K562 (cell line): ENCODE data around the gene NPM1. TPM values are rescaled to one million over a fixed set of nuclear protein-coding genes. Genes with fewer than 3 reads are reported as not detected.

ENCODE experiments used
- ATAC-seq: fragments of 200-7000 bp; cut with Tn5 transposase; 3 replicates; pipeline ENCODE4 v1.9.1; 2020; ENCODE audit warnings: moderate library complexity
- BruUV-seq: library from RNA; stranded (reverse); fragments of 400-500 nt; replicated peaks from 2 replicates; lab custom pipeline; 2021; lab: Mats Ljungman, UMichigan
- CTCF ChIA-PET: fragments of 300-600 bp; formaldehyde crosslinking; extraction: SDS; loops from one replicate; lab custom pipeline; 2021; ENCODE audit warnings: low intra/inter-chr PET ratio; lab: Yijun Ruan, JAX
- POLR2A ChIA-PET: fragments of 300-600, 350-650 bp; sonication (Branson Sonifier 250); formaldehyde crosslinking; extraction: SDS; loops from one replicate; lab custom pipeline; 2021; ENCODE audit warnings: antibody characterized with exemption, inconsistent platforms; lab: Yijun Ruan, JAX
- DNase-seq, 4 experiments: peaks; one replicate each; pipeline versions ENCODE4 v3.0.0 to v3.0.0-alpha.2; 2011 to 2018; ENCODE audit warnings: low spot score in 3 of 4, mixed read lengths in 3 of 4; ENCODE audit errors: extremely low read depth in 1 of 4
- FAIRE-seq: peaks from 2 replicates; lab custom pipeline; 2011; peaks lifted over from hg19 to GRCh38; lab: Jason Lieb, UNC
- H2AFZ ChIP-seq: 2 replicates; pipeline ENCODE4 v1.6.0; 2011; ENCODE audit warnings: low read depth, low read length, control low read depth, inconsistent platforms
- H3K27ac ChIP-seq: fragments of 200-600 bp; 3 replicates; pipeline ENCODE4 v1.8.0; 2011; ENCODE audit warnings: low read depth, mild to moderate bottlenecking, control low read depth, inconsistent platforms, low read length, moderate library complexity, mixed read lengths; ENCODE audit errors: extremely low read depth
- H3K27me3 ChIP-seq, 2 experiments: fragments of 300-600 bp in 1 of 2; 2 replicates in 1 of 2; 3 replicates in 1 of 2; pipeline versions ENCODE4 v1.6.0 to v1.8.0; 2011; ENCODE audit warnings: inconsistent platforms in 2 of 2, low read length in 2 of 2, mild to moderate bottlenecking in 1 of 2, mixed read lengths in 1 of 2, moderate library complexity in 1 of 2; ENCODE audit not compliant: control insufficient read depth in 2 of 2, insufficient read depth in 2 of 2
- H3K36me3 ChIP-seq: fragments of 300-600 bp; 3 replicates; pipeline ENCODE4 v1.8.0; 2011; ENCODE audit warnings: mild to moderate bottlenecking, low read length, inconsistent platforms; ENCODE audit not compliant: control insufficient read depth, insufficient read depth
- H3K4me1 ChIP-seq, 2 experiments: fragments of 200-600 bp in 1 of 2; replicated peaks in 1 of 2; 2 replicates in 1 of 2; 3 replicates in 1 of 2; pipeline versions ENCODE4 v1.5.1 to v1.8.0; 2011; ENCODE audit warnings: inconsistent platforms in 2 of 2, low read length in 2 of 2, mild to moderate bottlenecking in 1 of 2, mixed read lengths in 1 of 2, moderate library complexity in 1 of 2; ENCODE audit not compliant: control insufficient read depth in 2 of 2, insufficient read depth in 2 of 2
- H3K4me2 ChIP-seq: 2 replicates; pipeline ENCODE4 v1.6.1; 2011; ENCODE audit warnings: low read length, control low read depth, inconsistent platforms, mixed read lengths; ENCODE audit not compliant: insufficient read depth
- H3K4me3 ChIP-seq: fragments of 200-600 bp; sonication (generic), shearing (Covaris generic); 2 replicates; pipeline ENCODE4 v1.5.1; 2016; ENCODE audit warnings: control low read depth, inconsistent platforms
- H3K79me2 ChIP-seq: fragments of 200-600 bp; 3 replicates; pipeline ENCODE4 v1.8.0; 2011; ENCODE audit warnings: low read length, inconsistent platforms; ENCODE audit not compliant: control insufficient read depth, insufficient read depth
- H3K9ac ChIP-seq, 2 experiments: 2 replicates each; pipeline versions ENCODE4 v1.6.0 to v1.6.1; 2011; ENCODE audit warnings: low read depth in 2 of 2, low read length in 2 of 2, control low read depth in 1 of 2, inconsistent platforms in 1 of 2, mild to moderate bottlenecking in 1 of 2, mixed read lengths in 1 of 2; ENCODE audit not compliant: insufficient read depth in 1 of 2
- H3K9me1 ChIP-seq: one replicate; pipeline ENCODE4 v1.6.0; 2011; ENCODE audit warnings: inconsistent platforms, mild to moderate bottlenecking, low read length, moderate library complexity; ENCODE audit not compliant: control insufficient read depth, insufficient read depth
- H3K9me3 ChIP-seq: replicated peaks from 2 replicates; pipeline ENCODE4 v1.5.1; 2011; ENCODE audit warnings: low read depth, low read length, inconsistent platforms; ENCODE audit not compliant: control insufficient read depth, insufficient read depth
- H4K20me1 ChIP-seq: replicated peaks from 2 replicates; pipeline ENCODE4 v1.6.1; 2011; ENCODE audit warnings: low read length, inconsistent platforms, mixed read lengths; ENCODE audit not compliant: control insufficient read depth, insufficient read depth
- BMI1 ChIP-seq: fragments of 150-350 bp; IDR thresholded peaks from 2 replicates; pipeline ENCODE4 v1.6.1; 2014; ENCODE audit warnings: low read length
- CREBBP ChIP-seq: IDR thresholded peaks from one replicate; pipeline ENCODE4 v1.6.1; 2012; ENCODE audit warnings: low read depth, mild to moderate bottlenecking, control low read depth, inconsistent platforms, low read length
- CXXC5 ChIP-seq: fragments of 250-450 bp; sonication (Bioruptor Pico); IDR thresholded peaks from 2 replicates; pipeline ENCODE4 v1.8.0; 2022; ENCODE audit warnings: inconsistent platforms, mild to moderate bottlenecking, moderate library complexity
- E4F1 ChIP-seq: fragments of 250-450 bp; sonication (Bioruptor Pico); IDR thresholded peaks from 2 replicates; pipeline ENCODE4 v1.5.0; 2021; ENCODE audit warnings: mild to moderate bottlenecking, borderline replicate concordance
- FIP1L1 ChIP-seq: fragments of 200-400 bp; formaldehyde crosslinking; IDR thresholded peaks from 2 replicates; pipeline ENCODE4 v1.6.1; 2018; ENCODE audit warnings: mild to moderate bottlenecking, low read depth, low read length; ENCODE audit not compliant: poor library complexity, severe bottlenecking
- GATAD2A ChIP-seq: fragments of 450-650 bp; IDR thresholded peaks from 2 replicates; pipeline ENCODE4 v1.6.1; 2017
- HBP1 ChIP-seq: fragments of 450-650 bp; formaldehyde crosslinking; IDR thresholded peaks from 2 replicates; pipeline ENCODE4 v1.4.0; 2022; ENCODE audit warnings: missing genetic modification characterization
- NBN ChIP-seq: fragments of 450-650 bp; IDR thresholded peaks from 2 replicates; pipeline ENCODE4 v1.6.1; 2016; ENCODE audit warnings: low read depth, mild to moderate bottlenecking
- NCOA2 ChIP-seq, 2 experiments: fragments of 450-650 bp; IDR thresholded peaks; 2 replicates each; pipeline ENCODE4 v1.6.1; 2018; ENCODE audit warnings: mild to moderate bottlenecking in 2 of 2, moderate library complexity in 1 of 2; ENCODE audit not compliant: partially characterized antibody in 2 of 2
- RNF2 ChIP-seq: sonication (generic); IDR thresholded peaks from 2 replicates; pipeline ENCODE4 v1.6.1; 2016
- RUNX1 ChIP-seq: sonication (generic); IDR thresholded peaks from 2 replicates; pipeline ENCODE4 v1.6.1; 2016; ENCODE audit warnings: antibody characterized with exemption, low read depth
- SMARCA5 ChIP-seq: fragments of 450-650 bp; IDR thresholded peaks from 2 replicates; pipeline ENCODE4 v1.6.1; 2016
- ZBTB34 ChIP-seq: fragments of 250-450 bp; sonication (Bioruptor Pico); IDR thresholded peaks from 2 replicates; pipeline ENCODE4 v1.8.0; 2021; ENCODE audit warnings: mild to moderate bottlenecking, moderate library complexity
- ZNF140 ChIP-seq: fragments of 250-450 bp; sonication (Bioruptor Pico); IDR thresholded peaks from 2 replicates; pipeline ENCODE4 v1.8.0; 2021; ENCODE audit warnings: moderate library complexity, mild to moderate bottlenecking, inconsistent platforms
- WGBS: fragments of 100-300 bp; shearing (Covaris generic); methylation state at CpG from one replicate; pipeline ENCODE4 v1.1.6; 2016; ENCODE audit warnings: low coverage, mixed read lengths; ENCODE audit not compliant: insufficient coverage; ENCODE audit errors: missing lambda C conversion rate; 5-methylcytosine and 5-hydroxymethylcytosine counted together
- in situ Hi-C: fragments of 300-500 bp; cut with MboI; formaldehyde crosslinking; loops from 4 replicates; pipeline ENCODE4 v1.15.0; 2018; ENCODE audit warnings: inconsistent platforms, mixed read lengths
- intact Hi-C: fragments of 100-400 bp; cut with micrococcal nuclease; formaldehyde crosslinking; loops from 2 replicates; pipeline ENCODE4 v1.14.2; 2022
- polyA plus RNA-seq, 8 experiments: library from polyadenylated mRNA; depleted of rRNA in 4 of 8; stranded (reverse) in 5 of 8; unstranded in 3 of 8; fragments of >200 nt; fragmentation: Nextera tagmentation in 2 of 8; fragmentation: Illumina TruSeq in 1 of 8; extraction: Ambion mirVana in 2 of 8; extraction: Trizol in 1 of 8; gene quantifications; 2 replicates each; pipeline versions ENCODE4 v1.2.1 to v1.2.3, GENCODE V29; 2011 to 2014; ENCODE audit warnings: inconsistent platforms in 1 of 8, missing spikeins in 1 of 8
- total RNA-seq, 7 experiments: library from RNA; depleted of rRNA in 6 of 7; stranded (reverse); fragments of >200 nt in 6 of 7; fragmentation: Illumina TruSeq in 2 of 7; extraction: Trizol in 2 of 7; gene quantifications; 2 replicates each; pipeline versions ENCODE4 v1.2.1 to v1.2.3, GENCODE V29; 2011 to 2021; ENCODE audit warnings: low replicate concordance in 1 of 7
- TF ChIP-seq, protein P1 (sequence below): IDR thresholded peaks from 3 replicates; pipeline ENCODE4 v1.6.1; 2011; ENCODE audit warnings: borderline replicate concordance, mild to moderate bottlenecking, moderate library complexity; ENCODE audit not compliant: insufficient read length; ENCODE audit errors: extremely low read depth

Gene NPM1
- total and polyA plus RNA-seq, 9 of the 15 experiments (the other 6 are each of a cell fraction or from before 2014, with no cell fraction given): 2,438 to 6,909 (median 5,639) TPM

DNA sequence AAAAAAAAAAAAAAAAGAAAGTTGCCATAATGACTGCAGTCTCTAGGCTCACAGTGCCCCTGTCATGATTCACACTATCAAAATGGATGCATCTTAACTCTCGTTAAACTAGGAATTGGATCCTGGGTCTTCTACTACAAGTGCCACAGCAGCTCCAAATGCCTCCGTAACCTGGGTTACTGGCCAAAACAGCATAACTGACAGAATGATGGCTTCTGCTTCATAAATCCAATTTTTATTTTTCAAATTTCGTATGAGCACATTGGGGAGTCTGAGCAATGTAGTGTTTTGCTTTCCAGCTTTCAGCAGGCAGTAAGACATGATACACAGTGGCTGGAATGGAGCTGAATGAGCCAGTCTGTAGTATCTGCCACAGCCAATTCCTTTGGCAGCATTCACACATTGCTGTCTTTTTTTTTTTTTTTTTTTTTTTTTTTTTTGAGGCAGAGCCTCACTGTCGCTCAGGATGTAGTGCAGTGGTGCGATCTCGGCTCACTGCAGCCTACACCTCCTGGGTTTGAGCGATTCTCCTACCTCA lies 36.0 kb upstream of the NPM1 start:
- H3K9ac ChIP-seq: no peak overlapping the region
- in situ Hi-C loops: no loop called here
- H3K9me1 ChIP-seq: no peaks in the 10 kb centered on the region
- WGBS: 6% methylated on average over 4 of the region's 7 CpGs
- H3K27ac ChIP-seq: no peak overlapping the region
- H3K79me2 ChIP-seq: no peaks in the 10 kb centered on the region
- H3K4me3 ChIP-seq: no peak overlapping the region
- no TSS peak for BruUV-seq
- intact Hi-C loops: no loop called here
- no peak for FAIRE-seq
- no peaks in the 10 kb centered on the region for H3K4me1 ChIP-seq
- DNase-seq: no peak
- no peak overlapping the region for H3K4me2 ChIP-seq
- H4K20me1 ChIP-seq: no peaks in the 10 kb centered on the region
- ChIA-PET CTCF (no interaction called here), POLR2A (no interaction called here)
- no peak for ATAC-seq
- no peak overlapping the region for H2AFZ ChIP-seq
- no peaks in the 10 kb centered on the region for H3K9me3 ChIP-seq
- H3K36me3 ChIP-seq: no peaks in the 10 kb centered on the region
- peaks cover 0 to 12% of the 10 kb centered on the region in 2 experiments; a peak in 3 of 5 replicates for H3K27me3 ChIP-seq
- TF ChIP-seq HBP1 (CRISPR knock-in tag) (no peak), NBN (no peak), CREBBP (no peak), NCOA2 (IDR thresholded peaks at IDR 0.05; ENCODE audit: partially characterized antibody in 2 of 2) (no peak), BMI1 (no peak), CXXC5 (CRISPR knock-in tag) (no peak), FIP1L1 (no peak), ZBTB34 (CRISPR knock-in tag) (no peak), E4F1 (CRISPR knock-in tag) (no peak), SMARCA5 (no peak), RNF2 (no peak), ZNF140 (no peak), RUNX1 (no peak), GATAD2A (no peak)
- TF ChIP-seq, protein P1, sequence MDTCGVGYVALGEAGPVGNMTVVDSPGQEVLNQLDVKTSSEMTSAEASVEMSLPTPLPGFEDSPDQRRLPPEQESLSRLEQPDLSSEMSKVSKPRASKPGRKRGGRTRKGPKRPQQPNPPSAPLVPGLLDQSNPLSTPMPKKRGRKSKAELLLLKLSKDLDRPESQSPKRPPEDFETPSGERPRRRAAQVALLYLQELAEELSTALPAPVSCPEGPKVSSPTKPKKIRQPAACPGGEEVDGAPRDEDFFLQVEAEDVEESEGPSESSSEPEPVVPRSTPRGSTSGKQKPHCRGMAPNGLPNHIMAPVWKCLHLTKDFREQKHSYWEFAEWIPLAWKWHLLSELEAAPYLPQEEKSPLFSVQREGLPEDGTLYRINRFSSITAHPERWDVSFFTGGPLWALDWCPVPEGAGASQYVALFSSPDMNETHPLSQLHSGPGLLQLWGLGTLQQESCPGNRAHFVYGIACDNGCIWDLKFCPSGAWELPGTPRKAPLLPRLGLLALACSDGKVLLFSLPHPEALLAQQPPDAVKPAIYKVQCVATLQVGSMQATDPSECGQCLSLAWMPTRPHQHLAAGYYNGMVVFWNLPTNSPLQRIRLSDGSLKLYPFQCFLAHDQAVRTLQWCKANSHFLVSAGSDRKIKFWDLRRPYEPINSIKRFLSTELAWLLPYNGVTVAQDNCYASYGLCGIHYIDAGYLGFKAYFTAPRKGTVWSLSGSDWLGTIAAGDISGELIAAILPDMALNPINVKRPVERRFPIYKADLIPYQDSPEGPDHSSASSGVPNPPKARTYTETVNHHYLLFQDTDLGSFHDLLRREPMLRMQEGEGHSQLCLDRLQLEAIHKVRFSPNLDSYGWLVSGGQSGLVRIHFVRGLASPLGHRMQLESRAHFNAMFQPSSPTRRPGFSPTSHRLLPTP: no peak
